ENCODE results near the gene KIAA0753. TPM values are rescaled to one million over a fixed set of nuclear protein-coding genes. Genes with fewer than 3 reads are reported as not detected.
A peak's percentile ranks its signal among the peaks of the same experiment; 100 is the strongest.

The KIAA0753 gene
- total and polyA plus RNA-seq, 2 of the 13 experiments (the other 11 are each of a cell fraction or from before 2014, with no cell fraction given), result 5.2 to 9.1 TPM

DNA sequence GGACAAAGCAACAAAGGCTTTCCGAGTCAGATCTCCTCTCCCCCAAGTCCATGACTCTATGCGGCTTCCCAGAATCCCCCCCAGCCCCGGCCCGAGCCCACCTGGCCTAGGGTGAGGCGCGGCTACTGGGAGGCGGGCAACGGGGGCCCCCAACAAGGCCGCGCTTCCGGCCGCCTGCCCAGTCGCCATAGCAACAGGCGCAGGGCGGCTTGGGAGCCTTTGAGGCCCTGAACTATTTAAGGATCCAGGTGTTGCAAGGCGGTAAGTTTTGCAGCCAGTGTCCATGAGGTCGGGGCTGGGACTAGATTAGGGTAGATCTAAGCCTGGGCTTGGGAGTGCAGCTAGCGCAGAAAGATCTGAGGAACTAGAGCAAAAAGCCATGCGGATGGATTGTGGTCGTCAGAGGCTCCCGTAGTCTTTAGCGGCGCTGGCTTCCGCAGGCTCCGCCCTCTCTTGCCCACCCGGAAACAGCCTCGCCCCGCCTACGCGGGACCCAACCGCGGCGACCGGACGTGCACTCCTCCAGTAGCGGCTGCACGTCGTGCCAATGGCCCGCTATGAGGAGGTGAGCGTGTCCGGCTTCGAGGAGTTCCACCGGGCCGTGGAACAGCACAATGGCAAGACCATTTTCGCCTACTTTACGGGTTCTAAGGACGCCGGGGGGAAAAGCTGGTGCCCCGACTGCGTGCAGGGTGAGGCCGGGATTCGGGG, at the start of gene KIAA0753, which contains the start of gene TXNDC17 (continued):
- TF ChIP-seq ZNF589 (CRISPR knock-in tag; conservative IDR thresholded peaks at IDR 0.05) (no peak), JARID2 (CRISPR knock-in tag; IDR thresholded peaks at IDR 0.05; ENCODE audit: insufficient replicate concordance) (no peak), ZNF232 (CRISPR knock-in tag; IDR thresholded peaks at IDR 0.05; ENCODE audit: borderline replicate concordance) (peak; percentile 80), ZNF841 (CRISPR knock-in tag; IDR thresholded peaks at IDR 0.05; ENCODE audit: borderline replicate concordance) (no peak), ZNF30 (CRISPR knock-in tag; IDR thresholded peaks at IDR 0.05) (no peak), ZNF563 (CRISPR knock-in tag; IDR thresholded peaks at IDR 0.05) (no peak), ZNF350 (CRISPR knock-in tag; IDR thresholded peaks at IDR 0.05; ENCODE audit: borderline replicate concordance, low read depth) (peak; percentile 91), SMAD9 (CRISPR knock-in tag; IDR thresholded peaks at IDR 0.05) (0 out of 2 replicates have a peak, but pooled peaks have one; percentile 65), ZNF558 (CRISPR knock-in tag; IDR thresholded peaks at IDR 0.05; ENCODE audit: borderline replicate concordance) (no peak), U2AF1 (optimal IDR thresholded peaks at IDR 0.05; ENCODE audit: low read depth, low read length) (no peak), ATF7-NPFF (CRISPR knock-in tag; IDR thresholded peaks at IDR 0.05; ENCODE audit: low read depth) (peak; percentile 37; the same call in 1 of the 2 replicates), RFXAP (CRISPR knock-in tag; IDR thresholded peaks at IDR 0.05; ENCODE audit: borderline replicate concordance) (peak; percentile 89; the same call in 1 of the 2 replicates), ZNF530 (CRISPR knock-in tag; IDR thresholded peaks at IDR 0.05; ENCODE audit: low read depth) (no peak), NFYB (CRISPR knock-in tag; IDR thresholded peaks at IDR 0.05) (peak; percentile 33; the same call in 1 of the 2 replicates), ZSCAN9 (CRISPR knock-in tag; IDR thresholded peaks at IDR 0.05; ENCODE audit: borderline replicate concordance) (0 out of 2 replicates have a peak, but pooled peaks have one; percentile 54), WIZ (CRISPR knock-in tag; IDR thresholded peaks at IDR 0.05) (no peak), HNRNPK (IDR thresholded peaks at IDR 0.05; ENCODE audit: low read depth, low read length, poor library complexity, severe bottlenecking) (no peak), PCBP1 (IDR thresholded peaks at IDR 0.05; ENCODE audit: borderline replicate concordance, low read depth, low read length) (no peak), YEATS4 (CRISPR knock-in tag; IDR thresholded peaks at IDR 0.05; ENCODE audit: borderline replicate concordance) (peak; percentile 72; the same call in 1 of the 2 replicates), IRX3 (CRISPR knock-in tag; IDR thresholded peaks at IDR 0.05; ENCODE audit: borderline replicate concordance, low read depth) (peak; percentile 73; the same call in 1 of the 2 replicates)
- TF ChIP-seq, protein P1, sequence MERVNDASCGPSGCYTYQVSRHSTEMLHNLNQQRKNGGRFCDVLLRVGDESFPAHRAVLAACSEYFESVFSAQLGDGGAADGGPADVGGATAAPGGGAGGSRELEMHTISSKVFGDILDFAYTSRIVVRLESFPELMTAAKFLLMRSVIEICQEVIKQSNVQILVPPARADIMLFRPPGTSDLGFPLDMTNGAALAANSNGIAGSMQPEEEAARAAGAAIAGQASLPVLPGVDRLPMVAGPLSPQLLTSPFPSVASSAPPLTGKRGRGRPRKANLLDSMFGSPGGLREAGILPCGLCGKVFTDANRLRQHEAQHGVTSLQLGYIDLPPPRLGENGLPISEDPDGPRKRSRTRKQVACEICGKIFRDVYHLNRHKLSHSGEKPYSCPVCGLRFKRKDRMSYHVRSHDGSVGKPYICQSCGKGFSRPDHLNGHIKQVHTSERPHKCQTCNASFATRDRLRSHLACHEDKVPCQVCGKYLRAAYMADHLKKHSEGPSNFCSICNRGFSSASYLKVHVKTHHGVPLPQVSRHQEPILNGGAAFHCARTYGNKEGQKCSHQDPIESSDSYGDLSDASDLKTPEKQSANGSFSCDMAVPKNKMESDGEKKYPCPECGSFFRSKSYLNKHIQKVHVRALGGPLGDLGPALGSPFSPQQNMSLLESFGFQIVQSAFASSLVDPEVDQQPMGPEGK (CRISPR knock-in tag; IDR thresholded peaks at IDR 0.05), result peak; percentile 92
- TF ChIP-seq, protein P2, sequence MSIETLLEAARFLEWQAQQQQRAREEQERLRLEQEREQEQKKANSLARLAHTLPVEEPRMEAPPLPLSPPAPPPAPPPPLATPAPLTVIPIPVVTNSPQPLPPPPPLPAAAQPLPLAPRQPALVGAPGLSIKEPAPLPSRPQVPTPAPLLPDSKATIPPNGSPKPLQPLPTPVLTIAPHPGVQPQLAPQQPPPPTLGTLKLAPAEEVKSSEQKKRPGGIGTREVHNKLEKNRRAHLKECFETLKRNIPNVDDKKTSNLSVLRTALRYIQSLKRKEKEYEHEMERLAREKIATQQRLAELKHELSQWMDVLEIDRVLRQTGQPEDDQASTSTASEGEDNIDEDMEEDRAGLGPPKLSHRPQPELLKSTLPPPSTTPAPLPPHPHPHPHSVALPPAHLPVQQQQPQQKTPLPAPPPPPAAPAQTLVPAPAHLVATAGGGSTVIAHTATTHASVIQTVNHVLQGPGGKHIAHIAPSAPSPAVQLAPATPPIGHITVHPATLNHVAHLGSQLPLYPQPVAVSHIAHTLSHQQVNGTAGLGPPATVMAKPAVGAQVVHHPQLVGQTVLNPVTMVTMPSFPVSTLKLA (IDR thresholded peaks at IDR 0.05), result no peak
- TF ChIP-seq, protein P3, sequence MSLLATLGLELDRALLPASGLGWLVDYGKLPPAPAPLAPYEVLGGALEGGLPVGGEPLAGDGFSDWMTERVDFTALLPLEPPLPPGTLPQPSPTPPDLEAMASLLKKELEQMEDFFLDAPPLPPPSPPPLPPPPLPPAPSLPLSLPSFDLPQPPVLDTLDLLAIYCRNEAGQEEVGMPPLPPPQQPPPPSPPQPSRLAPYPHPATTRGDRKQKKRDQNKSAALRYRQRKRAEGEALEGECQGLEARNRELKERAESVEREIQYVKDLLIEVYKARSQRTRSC (CRISPR knock-in tag; IDR thresholded peaks at IDR 0.05; ENCODE audit: low read depth), result no peak
- TF ChIP-seq, protein P4, sequence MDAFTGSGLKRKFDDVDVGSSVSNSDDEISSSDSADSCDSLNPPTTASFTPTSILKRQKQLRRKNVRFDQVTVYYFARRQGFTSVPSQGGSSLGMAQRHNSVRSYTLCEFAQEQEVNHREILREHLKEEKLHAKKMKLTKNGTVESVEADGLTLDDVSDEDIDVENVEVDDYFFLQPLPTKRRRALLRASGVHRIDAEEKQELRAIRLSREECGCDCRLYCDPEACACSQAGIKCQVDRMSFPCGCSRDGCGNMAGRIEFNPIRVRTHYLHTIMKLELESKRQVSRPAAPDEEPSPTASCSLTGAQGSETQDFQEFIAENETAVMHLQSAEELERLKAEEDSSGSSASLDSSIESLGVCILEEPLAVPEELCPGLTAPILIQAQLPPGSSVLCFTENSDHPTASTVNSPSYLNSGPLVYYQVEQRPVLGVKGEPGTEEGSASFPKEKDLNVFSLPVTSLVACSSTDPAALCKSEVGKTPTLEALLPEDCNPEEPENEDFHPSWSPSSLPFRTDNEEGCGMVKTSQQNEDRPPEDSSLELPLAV (CRISPR knock-in tag; conservative IDR thresholded peaks at IDR 0.05; ENCODE audit: low read depth), result no peak
